SU-DHL-6 (cell line): ENCODE data around the gene AHSP.

Source experiments
- H2AFZ ChIP-seq: fragments of 200-600 bp; sonication (generic); 2 replicates; pipeline ENCODE4 v1.6.1; 2014; ENCODE audit warnings: low read depth, mild to moderate bottlenecking, moderate library complexity, mixed read lengths, antibody characterized with exemption, low read length; ENCODE audit not compliant: severe bottlenecking
- H3F3A ChIP-seq: fragments of 200-600 bp; shearing (Covaris generic); 2 replicates; pipeline ENCODE4 v1.6.0; 2016; ENCODE audit warnings: antibody characterized with exemption, mild to moderate bottlenecking; ENCODE audit not compliant: insufficient read depth
- H3K27ac ChIP-seq: fragments of 200-600 bp; sonication (generic); 2 replicates; pipeline ENCODE4 v1.5.1; 2016; ENCODE audit warnings: low read depth, mild to moderate bottlenecking, low read length, moderate library complexity, mixed read lengths
- H3K27me3 ChIP-seq: fragments of 200-600 bp; sonication (generic), shearing (Covaris generic); 2 replicates; pipeline ENCODE4 v1.6.0; 2014; ENCODE audit warnings: mild to moderate bottlenecking, low read length
- H3K36me3 ChIP-seq: fragments of 200-600 bp; sonication (generic); 2 replicates; pipeline ENCODE4 v1.6.1; 2014; ENCODE audit warnings: mild to moderate bottlenecking, low read length, mixed read lengths
- H3K4me2 ChIP-seq: fragments of 300-600, 200-600 bp; shearing (Covaris generic), sonication (generic); 2 replicates; pipeline ENCODE4 v1.6.0; 2014; ENCODE audit warnings: low read length, low read depth, mild to moderate bottlenecking; ENCODE audit not compliant: poor library complexity, severe bottlenecking
- H3K4me3 ChIP-seq: fragments of 200-600 bp; sonication (generic); 2 replicates; pipeline ENCODE4 v1.5.1; 2014; ENCODE audit warnings: antibody characterized with exemption, low read length, mild to moderate bottlenecking, mixed read lengths; ENCODE audit not compliant: insufficient read depth, poor library complexity, severe bottlenecking
- H3K79me2 ChIP-seq: fragments of 200-600 bp; sonication (generic); 2 replicates; pipeline ENCODE4 v1.6.1; 2014; ENCODE audit warnings: mild to moderate bottlenecking, low read length, moderate library complexity; ENCODE audit not compliant: insufficient read depth
- H3K9ac ChIP-seq: fragments of 200-600 bp; sonication (generic); 2 replicates; pipeline ENCODE4 v1.7.0; 2014; ENCODE audit warnings: mild to moderate bottlenecking, low read length
- H3K9me2 ChIP-seq: fragments of 200-600 bp; sonication (generic); replicated peaks from 2 replicates; pipeline ENCODE4 v1.6.1; 2014; ENCODE audit warnings: low read length; ENCODE audit not compliant: insufficient read depth
- H3K9me3 ChIP-seq: fragments of 200-600 bp; sonication (generic); 2 replicates; pipeline ENCODE4 v1.6.1; 2014; ENCODE audit warnings: low read length, mixed read lengths; ENCODE audit not compliant: insufficient read depth
- H4K20me1 ChIP-seq: fragments of 200-600 bp; sonication (generic); 2 replicates; pipeline ENCODE4 v1.6.1; 2014; ENCODE audit warnings: low read depth, mild to moderate bottlenecking, antibody characterized with exemption, low read length, moderate library complexity, mixed read lengths
- CTCF ChIP-seq: fragments of 200-600 bp; sonication (generic); IDR thresholded peaks from one replicate; pipeline ENCODE4 v1.5.1; 2017; ENCODE audit warnings: antibody characterized with exemption, mild to moderate bottlenecking, low read length, moderate library complexity; ENCODE audit not compliant: insufficient read depth, poor library complexity, severe bottlenecking
- EZH2phosphoT487 ChIP-seq: fragments of 200-600 bp; sonication (generic), shearing (Covaris generic); conservative IDR thresholded peaks from 2 replicates; pipeline ENCODE4 v1.6.1; 2018; ENCODE audit warnings: mild to moderate bottlenecking, antibody characterized with exemption, low read length, moderate library complexity, mixed read lengths

The AHSP gene

GRCh38 chr16:31532896-31533295, 5.2 kb downstream of the AHSP start:
- Histone ChIP-seq H2AFZ (no peak overlapping the region), H3K4me2 (no peak overlapping the region), H3K9me3 (no peaks in the 10 kb centered on the region), H4K20me1 (no peaks in the 10 kb centered on the region), H3K27me3 (no peaks in the 10 kb centered on the region), H3K9ac (no peak overlapping the region), H3K36me3 (no peaks in the 10 kb centered on the region), H3K79me2 (no peaks in the 10 kb centered on the region), H3K4me3 (no peak overlapping the region), H3F3A (no peaks in the 10 kb centered on the region), H3K9me2 (no peaks in the 10 kb centered on the region), H3K27ac (no peak overlapping the region)
- TF ChIP-seq EZH2phosphoT487 (no peak), CTCF (no peak)

DNA sequence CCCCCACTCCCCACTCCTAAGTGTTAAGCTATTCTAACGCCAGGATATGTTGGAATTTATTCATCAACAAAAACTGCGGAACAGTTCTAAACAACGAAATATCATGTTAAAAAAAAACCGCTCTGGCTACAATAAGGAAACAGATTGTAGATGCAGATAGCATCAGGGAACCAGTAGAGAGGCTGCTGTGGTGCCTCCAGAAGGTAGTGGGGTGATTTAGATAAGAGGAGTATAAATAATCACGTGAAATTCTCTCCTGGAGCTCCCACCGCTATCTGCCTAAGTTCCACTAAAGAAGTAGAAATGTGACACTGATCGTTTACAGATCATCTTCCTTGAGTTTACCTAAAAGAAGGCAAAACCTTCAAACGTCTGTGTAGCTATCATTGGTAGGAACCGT, 8.0 kb downstream of the AHSP start:
- Histone ChIP-seq H3K4me2 (no peak overlapping the region), H3K4me3 (no peak overlapping the region), H3K9me2 (no peaks in the 10 kb centered on the region), H3K9ac (no peak overlapping the region), H3K9me3 (no peaks in the 10 kb centered on the region), H3K27ac (no peak overlapping the region), H2AFZ (no peak overlapping the region), H3K27me3 (no peaks in the 10 kb centered on the region), H3F3A (no peaks in the 10 kb centered on the region), H3K79me2 (no peaks in the 10 kb centered on the region), H4K20me1 (no peaks in the 10 kb centered on the region), H3K36me3 (no peaks in the 10 kb centered on the region)
- no peak for TF ChIP-seq CTCF
- TF ChIP-seq EZH2phosphoT487 = no peak

- Histone ChIP-seq H3K36me3 (no peaks in the 10 kb centered on the region), H3K9me2 (no peaks in the 10 kb centered on the region), H3K79me2 (no peaks in the 10 kb centered on the region), H3F3A (no peaks in the 10 kb centered on the region), H3K4me3 (no peak overlapping the region), H2AFZ (no peak overlapping the region), H3K9me3 (no peaks in the 10 kb centered on the region), H3K4me2 (no peak overlapping the region), H3K27me3 (no peaks in the 10 kb centered on the region), H4K20me1 (no peaks in the 10 kb centered on the region), H3K9ac (no peak overlapping the region), H3K27ac (no peak overlapping the region)
- TF ChIP-seq EZH2phosphoT487 = no peak
- no peak for TF ChIP-seq CTCF
Measured at GRCh38 chr16:31536804-31537361, 9.2 kb downstream of the AHSP start.
